LHCN-M2 (cell line): ENCODE data around the gene PRKCD. TPM values are rescaled to one million over a fixed set of nuclear protein-coding genes. Genes with fewer than 3 reads are reported as not detected.

Experiments
- DNase-seq: peaks from one replicate; pipeline ENCODE4 v3.0.0-alpha.2; 2012; ENCODE audit warnings: low read depth
- polyA plus RNA-seq: library from polyadenylated mRNA; unstranded; fragments of >200 nt; gene quantifications from one replicate; pipeline ENCODE4 v1.2.1, GENCODE V29; 2012; ENCODE audit warnings: missing spikeins
- total RNA-seq: library from RNA; depleted of rRNA; stranded (reverse); fragments of >200 nt; gene quantifications from 2 replicates; pipeline ENCODE4 v1.2.3, GENCODE V29; 2014; rRNA removed

Gene PRKCD
- total RNA-seq = 4.4 and 8.0 TPM in 2 replicates
- 21.7 TPM for polyA plus RNA-seq

DNA sequence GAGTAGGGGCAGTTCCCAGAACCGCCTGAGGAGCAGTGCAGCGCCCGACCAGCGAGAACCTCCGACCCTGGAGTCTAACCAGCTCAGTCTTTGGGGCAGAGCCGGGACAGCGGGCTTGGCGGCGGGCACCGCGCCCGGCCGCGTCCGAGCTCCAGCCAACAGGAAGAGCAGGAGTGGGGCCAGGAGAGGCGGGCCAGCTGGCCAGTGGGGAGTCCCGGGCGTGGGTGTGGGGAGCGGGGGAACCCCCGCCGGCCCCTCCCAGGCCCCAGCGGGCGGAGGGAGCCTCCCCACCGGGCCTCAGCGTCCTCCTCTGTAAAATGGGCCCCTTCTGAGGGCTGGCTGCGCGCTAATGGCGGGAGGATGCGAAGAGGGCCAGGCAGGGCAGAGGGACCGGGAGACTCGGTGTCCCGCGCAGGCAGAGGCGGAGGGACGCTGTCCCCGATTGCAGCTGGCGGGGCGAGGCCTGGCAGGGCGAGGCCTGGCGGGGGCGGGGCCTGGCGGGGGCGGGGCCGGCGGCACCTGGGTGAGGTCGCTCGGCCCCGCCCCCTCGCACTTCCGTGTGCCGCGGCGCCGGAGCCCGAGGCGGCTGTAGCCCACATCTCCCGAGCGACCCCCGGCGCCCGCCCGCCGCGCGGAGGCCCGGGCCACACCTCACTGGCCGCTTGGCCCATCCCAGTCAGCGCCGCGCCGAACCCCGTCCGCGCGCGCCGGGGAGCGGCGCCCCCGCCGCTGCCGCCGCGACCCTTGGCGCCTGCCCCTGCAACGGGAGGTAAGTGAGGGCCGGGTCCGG, at the start of gene PRKCD:
Gene PRKCD, plus strand, starts transcription at position 550 of the 790 bp plus-strand sequence. CDS start 17,214 bp downstream, outside the sequence.
- DNase-seq = peak; percentile 85

DNA sequence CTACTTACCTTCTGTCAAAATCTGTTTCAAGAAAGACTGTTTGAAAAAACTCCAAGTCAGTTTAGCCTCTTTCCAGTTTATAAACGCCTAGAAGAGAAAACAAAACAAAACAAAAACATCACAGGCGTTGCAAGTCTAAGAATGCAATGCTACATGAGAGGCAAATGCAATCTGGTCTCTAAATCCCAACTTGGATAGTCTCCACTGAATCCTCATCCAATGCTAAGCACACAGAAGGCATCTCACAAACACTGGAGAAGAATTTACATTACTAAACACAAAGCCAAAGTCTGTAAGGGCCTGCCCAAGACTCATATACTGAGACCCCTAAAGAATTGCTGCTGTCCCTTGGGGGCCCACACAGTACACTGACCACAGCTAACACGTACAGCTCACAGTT, 49.2 kb upstream of the PRKCD start:
- DNase-seq = no peak

DNA sequence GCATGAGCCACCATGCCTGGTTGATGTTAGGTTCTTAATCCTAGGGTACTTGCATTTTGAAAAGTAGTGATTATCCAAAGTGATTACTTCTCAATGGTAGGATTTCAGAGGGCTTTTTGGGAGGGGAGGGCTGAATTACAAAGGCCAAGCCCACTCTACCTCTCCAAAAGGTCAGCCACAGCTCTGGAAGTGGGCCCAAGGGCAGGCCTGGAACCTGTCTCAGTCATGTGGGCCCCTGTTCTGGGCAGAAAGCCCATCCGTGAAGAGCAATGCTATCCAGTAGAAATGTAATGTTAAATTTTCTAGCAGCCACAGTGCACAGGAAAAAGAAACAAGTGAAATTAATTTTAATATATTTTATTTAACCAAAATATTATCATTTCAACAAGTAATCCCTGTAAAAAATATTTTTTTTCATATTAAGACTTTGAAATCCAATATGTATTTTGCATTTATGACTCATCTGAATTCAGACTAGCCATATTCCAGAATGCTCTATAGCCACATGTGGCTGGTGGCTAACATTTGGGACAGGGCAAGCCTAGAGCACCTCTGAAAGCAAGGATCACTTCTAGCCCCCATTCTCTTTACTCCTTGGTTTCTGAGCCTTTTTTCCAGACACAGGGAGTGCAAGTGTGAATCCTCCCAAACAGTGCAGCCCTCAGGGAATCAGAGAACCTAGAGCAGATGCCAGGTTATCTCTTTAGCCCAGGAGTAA, 47.6 kb upstream of the PRKCD start:
- DNase-seq = peak; percentile 17

DNA sequence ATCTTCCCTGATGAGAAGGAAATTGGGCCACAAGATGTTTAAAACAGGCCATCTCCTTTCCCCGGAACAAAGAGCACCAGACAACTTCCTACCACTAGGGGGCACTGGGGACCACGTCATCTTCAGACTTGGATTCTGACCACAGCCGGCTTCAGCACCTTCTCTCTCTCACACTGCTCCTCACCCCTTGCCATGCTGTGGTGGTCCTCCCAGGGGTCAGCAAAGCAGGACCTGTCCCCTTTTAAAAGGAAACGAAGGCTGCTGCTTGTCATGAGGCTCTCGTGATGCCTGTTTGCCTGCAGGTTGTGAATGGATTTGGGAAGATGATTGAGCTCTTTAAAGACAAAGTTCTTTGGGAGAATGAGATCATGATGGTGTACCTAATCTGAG, 47.0 kb upstream of the PRKCD start:
- DNase-seq = peak; percentile 70

DNA sequence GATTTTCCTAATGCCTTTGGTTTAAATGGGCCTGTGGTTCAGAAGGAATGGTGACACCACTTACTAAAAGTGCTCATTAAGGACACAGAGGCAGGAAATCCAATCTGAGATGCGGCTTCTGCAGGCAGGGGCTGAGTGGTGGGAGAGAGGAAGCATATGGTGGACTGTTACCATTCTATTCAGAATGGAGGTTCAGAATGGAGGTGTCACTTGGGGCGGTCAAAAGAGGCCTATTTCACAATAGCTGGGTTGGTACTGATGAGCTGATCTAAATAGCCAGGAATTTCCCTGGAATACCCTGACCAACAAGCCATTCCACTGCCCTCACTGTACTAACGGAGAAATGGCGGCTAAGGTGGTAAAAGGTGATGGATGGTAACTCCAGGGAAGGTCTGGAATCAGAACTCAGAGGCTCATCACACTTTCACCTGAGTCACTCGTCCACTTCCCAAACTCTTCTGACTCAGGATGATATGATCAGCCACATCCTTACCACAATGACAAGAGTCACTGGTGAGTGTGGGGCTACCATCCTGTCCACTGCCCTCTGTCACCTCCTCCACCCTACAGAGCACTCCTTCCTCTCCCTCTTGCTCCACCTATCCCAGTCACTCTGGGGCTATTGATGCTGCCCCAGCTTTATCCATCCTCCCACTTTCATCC, 46.5 kb upstream of the PRKCD start:
- peak; percentile 55 for DNase-seq

DNA sequence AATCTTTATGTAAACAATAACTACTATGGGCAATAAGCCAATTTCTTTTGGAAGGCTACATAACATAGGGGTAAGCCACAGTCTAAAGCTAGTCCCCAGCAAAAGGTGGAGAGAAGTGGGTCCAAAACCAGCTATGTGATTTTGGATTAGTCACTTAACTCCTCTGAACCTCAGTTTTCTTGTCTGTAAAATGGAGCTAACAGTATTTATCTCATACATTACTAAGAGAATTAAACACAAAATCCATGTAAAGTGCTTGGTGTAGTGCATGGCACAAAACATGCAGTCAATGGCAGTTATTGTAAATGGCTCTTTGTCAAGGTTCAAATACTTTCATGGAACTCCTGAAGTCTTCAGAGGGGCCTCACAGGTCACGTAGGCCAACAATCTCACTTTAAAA, 44.1 kb upstream of the PRKCD start:
- no peak for DNase-seq

DNA sequence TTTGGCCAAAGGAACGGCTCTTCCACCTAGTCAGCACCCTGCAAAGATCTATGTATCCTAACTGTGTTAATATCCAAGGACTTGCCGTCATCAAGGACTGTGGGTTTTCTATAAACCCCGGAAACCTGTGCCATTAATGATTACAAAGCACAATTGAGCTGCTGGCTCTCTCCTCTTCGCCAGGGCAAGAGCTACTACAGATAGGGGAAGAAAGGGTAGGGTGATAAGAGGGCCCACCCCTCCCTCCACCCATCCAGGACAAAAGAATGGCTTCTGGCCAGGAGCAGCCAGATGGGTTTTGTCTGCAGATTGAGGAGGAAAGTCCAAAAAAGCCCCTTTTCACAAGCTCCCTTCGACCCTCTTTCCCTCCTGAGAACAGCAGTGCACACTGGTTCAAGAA, 40.7 kb upstream of the PRKCD start:
- DNase-seq = no peak

DNA sequence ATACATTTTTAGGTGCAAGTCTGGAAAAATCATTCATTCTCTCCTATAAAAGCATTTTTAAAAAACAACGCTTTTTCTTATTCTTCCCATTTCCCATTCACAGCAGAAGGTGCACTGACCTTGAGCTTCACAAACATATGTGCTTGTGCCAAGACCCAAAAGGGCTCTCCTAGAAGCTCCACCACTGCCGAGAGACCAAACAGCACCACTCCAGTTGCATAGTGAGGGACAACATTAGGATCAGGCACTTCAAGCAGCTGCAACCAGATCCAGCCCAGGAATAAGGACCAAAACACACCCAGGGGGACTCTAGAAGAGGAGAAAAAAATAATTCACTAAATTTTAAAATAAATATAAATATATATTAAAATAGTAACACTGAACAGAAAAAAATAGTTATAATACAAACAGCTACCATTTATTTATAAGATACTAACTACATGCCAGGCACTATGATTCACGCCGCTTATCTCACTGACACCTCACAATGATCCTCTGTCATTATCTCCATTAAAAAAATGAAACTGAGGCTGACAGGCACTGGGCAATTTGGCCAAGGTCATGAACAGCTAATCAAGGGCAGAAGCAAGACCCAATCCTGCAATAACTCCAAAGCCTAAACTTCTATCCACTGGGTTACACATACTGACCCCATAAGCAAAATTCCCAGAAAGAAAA, 38.6 kb upstream of the PRKCD start:
- DNase-seq = no peak

DNA sequence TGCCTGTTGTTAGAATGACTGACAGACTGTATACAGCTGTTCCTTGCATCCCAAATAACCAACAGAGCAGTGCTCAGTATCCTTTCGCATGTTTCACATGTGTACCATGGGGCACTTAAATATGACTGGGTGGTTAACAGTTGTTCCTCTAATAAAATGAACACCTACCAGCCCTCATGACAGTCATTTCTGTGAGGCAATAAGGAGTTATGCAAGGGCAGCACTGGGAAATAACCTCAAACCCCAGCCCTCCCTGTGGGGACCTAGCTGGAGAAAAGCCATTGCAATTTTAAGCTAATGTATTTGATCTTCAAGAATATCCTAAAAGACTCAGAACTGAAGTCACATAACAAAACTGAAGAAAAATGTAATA, 38.1 kb upstream of the PRKCD start:
- DNase-seq = peak; percentile 10

DNA sequence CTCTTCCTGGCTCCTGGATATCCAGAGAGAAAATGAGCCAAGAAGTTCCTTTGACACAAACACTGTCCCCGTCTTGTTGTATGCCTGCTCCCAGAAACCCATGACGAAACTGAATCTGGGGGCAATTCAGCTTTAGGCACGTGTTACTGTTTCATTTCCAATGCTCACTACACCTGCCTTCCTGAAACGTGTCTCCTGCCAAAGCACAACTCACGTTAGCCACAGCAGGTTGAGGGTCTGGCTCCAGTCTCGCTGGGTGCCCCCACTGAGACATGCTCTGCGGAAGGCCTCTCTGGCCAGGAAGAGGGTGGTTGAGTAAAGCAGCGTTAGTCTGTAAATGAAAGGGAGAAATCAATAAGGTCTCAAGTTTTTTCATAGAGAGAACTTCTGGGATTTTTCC, 37.5 kb upstream of the PRKCD start:
- DNase-seq = no peak

DNA sequence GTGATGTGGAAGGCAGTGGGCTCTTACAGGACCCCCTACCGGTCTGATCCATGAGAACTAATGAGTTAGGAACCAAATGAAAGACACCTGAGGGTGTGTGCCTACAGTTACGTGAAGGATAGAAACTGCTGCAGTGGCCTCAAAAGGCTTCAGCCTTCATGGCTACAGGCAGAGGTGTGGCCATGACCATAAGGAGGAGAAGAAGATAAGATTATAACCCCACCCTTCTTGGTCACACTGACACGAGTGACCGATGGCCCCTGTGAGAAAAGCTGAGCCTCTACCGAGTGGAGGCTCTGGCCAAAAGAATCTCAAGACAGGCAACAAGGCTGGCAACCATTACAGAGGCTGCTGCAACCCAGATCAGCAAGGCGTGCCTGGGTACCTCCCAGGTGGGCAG, 37.1 kb upstream of the PRKCD start:
- no peak for DNase-seq

DNA sequence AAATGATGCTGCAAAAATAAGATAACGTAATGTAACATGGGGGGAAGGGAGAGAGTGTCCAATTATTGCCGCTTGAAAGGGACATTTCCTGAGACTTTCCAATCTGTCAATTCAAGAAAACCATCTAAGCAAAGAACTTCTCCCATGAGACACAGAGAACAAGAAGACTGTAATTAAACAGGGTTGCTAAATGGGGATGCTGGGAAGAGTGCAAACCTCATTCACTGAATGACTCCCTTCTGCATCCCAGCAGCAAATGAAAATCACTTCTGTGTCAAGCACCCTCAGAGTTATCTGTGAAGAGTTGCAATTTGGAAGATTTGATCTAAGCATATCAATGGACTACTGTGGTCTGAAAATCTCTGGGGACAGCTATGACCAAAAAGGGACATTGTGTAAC, 34.4 kb upstream of the PRKCD start:
- no peak for DNase-seq

DNA sequence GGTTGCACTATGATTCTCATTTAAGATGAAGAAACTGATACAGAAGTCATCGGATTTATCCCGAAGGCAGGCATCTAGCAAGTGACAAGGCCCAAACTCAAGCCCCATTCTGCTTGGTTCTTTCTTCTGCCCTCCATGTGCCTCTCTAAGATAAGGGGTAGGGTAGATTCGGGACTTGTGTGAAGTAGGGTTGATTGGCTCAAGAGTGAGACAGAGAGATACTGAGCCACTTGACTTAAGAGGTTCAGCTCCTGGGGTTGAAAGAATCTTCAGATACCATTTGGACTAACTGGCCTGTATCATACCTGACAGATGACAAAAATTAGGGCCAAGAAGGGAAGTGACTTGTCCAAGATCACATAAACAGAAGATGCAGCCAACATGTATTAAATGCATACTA, 31.7 kb upstream of the PRKCD start:
- DNase-seq = no peak

DNA sequence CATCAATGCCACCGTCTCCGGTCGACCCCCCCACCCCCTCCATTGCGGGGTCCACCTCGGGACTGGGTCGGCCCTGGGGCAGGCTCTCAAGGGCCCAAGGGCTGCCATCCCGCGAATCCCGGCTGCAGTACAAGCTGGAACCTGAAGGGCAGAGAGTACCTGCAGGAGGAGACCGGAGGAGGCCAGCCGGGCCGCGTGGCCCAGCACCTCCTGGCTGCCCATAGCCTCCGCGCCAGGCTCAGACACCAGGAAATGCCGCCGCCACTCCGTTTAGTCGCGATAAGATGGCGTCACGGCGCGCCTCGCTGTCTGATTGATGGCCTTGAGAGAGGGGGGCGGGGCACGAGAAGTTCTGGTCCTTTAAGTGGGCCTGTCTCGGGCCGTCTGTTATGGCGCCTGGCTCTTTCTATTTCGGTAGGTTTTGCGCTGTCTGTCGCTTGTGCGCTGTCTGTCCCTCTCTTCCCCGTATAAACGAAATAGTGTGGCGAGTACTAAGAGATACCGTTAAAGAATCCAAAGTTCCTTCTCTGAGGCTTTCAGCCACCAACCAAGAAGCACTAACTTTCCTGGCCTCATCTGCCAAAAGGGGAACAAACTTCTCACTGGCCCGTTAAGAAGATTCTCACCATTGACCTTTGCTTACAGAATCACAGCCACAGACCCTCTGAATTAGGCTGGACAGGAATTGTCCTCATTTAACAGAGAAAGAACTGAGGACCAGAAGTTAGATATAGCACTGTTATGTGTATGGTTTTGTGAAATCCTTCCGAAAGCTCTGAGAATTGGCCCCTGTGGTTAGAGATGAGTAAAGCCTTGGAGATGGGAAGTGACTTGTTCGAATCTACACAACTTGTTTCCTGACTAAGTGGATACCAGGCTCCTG, 30.6 kb upstream of the PRKCD start, which contains the start of gene RFT1:
Gene RFT1, minus strand, starts transcription at position 257 of the 883 bp plus-strand sequence. Its CDS starts 35 bp downstream, at position 222.
- peak; percentile 95 for DNase-seq

DNA sequence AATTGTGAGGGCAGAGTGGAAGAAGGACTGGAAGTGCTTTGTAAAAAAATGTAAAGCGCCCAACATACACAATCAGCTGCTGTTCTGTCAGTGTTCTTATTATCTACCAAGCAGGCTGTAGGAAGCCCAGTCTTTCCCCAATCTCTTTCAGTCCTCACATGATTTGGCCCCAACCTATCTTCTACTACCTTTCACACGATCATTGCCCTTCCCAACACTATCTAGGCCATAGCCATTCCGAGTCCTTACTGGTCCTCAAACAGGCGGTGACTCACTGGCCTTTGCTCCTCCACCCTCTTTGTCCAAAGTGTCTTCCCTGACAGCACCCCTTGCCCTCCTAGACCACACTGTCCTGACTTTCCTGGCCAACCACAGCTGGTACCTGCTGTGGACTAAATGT, 29.9 kb upstream of the PRKCD start:
- no peak for DNase-seq

DNA sequence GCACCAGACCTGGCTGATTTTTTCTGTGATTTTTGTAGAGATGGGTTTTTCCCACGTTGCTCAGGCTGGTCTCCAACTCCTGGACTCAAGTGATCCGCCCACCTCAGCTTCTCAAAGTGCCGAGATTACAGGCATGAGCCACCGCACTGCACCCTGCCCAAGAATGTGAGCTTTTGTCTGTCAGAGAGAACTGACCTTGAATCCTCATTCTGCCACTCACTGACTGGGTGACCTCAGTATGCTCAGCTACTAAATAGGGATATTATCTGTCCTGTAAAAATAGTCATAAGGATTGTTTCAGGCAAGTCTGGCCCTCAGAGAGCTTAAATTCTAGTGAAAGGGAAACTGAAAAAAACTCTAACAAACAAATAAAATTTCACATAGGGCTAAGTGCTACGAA, 28.7 kb upstream of the PRKCD start:
- DNase-seq = no peak

DNA sequence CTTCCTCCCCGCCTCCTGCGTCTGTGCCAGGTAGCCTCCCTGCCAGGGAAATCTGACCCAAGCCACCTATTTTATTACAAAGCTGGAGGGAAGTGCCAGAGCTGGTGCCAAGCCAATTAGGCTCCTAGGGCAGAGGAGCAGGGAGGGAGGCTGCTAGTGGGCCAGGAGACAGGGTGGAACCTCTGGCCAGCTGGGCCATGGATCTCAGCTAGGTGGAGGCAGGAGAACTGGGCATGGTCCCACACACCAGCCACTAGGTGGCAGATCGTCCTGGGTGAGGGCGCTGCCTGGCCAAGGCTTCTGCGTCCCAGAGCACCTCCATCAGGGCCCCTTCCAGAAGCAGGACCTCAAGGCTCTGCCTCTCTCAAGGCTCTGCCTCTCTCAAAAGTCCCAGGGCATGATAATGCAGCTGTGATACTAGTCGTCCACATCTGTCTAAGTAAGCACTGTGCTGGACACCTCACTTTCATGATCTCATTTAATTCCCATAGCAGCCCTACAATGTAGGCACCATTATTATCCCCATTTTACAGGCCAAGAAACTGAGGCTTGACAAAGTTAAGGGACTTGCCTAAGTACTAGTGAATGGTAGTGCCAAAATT, 26.3 kb upstream of the PRKCD start:
- DNase-seq = peak; percentile 62

DNA sequence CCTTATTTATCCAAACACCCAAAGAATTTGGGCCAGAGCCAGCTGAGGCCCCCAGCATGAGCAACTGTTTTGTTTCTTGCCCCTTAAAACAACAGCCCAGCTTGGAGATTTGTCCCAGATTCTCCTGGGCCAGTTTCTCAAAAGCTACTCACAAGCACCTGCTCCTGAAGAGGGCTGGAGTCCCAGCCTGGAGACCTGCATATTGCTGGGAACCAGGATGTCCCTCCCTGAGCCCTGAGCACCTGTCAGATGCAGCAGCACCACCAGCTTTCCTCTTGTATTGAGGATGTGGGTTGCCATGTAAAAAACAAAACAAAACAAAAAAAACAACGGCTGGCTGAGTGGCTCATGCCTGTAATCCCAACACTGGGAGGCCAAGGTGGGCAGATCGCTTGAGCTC, 23.8 kb upstream of the PRKCD start:
- no peak for DNase-seq

DNA sequence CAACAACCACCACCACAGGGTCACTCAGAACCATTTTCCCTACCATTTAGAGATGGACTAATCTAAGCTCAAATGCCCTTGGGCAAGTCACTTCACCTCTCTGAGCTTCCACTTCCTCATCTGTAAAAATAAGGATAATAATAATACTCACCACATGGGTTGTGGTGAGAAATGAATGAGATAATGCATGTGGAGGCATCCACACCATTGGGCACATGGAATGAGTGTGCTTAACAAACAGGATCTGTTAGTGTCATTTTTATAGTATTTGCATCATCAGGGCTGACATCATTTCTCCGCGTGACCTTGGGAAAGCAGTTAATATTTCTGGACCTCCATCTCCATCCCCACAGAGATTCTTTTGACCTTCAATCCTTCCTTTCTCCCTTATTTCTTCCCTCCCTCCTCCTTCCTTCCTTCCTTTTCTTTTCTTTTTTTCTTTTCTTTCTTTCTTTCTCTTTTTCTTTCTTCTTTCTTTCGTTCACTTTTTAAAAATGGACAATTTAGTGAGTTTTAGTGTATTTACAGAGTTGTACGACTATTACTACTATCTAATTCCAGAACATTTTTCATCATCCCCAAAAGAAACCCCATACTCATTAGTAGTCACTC, 23.1 kb upstream of the PRKCD start:
- DNase-seq = peak; percentile 29
